C1 segment of cervical spinal cord (tissue), 14 donors: ENCODE measurements around the gene GHDC.

Source experiments
- DNase-seq, 14 donors: peaks; one replicate each; lab custom pipeline; 2025; lab: John Stamatoyannopoulos, UW

GHDC gene

GRCh38 chr17:42182927-42183734 lies 11.2 kb downstream of the GHDC start:
- no peak for DNase-seq

- no peak for DNase-seq
Measured at GRCh38 chr17:42181851-42182207, 12.5 kb downstream of the GHDC start.

GRCh38 chr17:42180922-42181850 lies 13.1 kb downstream of the GHDC start, which contains the start of gene KCNH4:
Gene KCNH4, minus strand, starts transcription at chr17:42181142. Its CDS starts 197 bp downstream, at chr17:42180945.
- peak in 9 of 14 donors; percentile 8 to 68 (median 30) for DNase-seq

- no peak for DNase-seq
Measured at GRCh38 chr17:42180411-42180921, 13.8 kb downstream of the GHDC start.

GRCh38 chr17:42179911-42180410 lies 14.3 kb downstream of the GHDC start:
- DNase-seq: peak in 2 of 14 donors; percentile 8 to 9

GRCh38 chr17:42179335-42179734 lies 15.0 kb downstream of the GHDC start:
- no peak for DNase-seq

- DNase-seq: no peak
Measured at GRCh38 chr17:42178817-42179216, 15.5 kb downstream of the GHDC start.

- no peak for DNase-seq
Measured at GRCh38 chr17:42177684-42178083, 16.6 kb downstream of the GHDC start.

- DNase-seq: no peak
Measured at GRCh38 chr17:42174126-42174783, 20.0 kb downstream of the GHDC start.

GRCh38 chr17:42171831-42172230 lies 22.5 kb downstream of the GHDC start:
- DNase-seq: no peak

- DNase-seq: no peak
Measured at GRCh38 chr17:42169351-42169750, 24.9 kb downstream of the GHDC start.

- no peak for DNase-seq
Measured at GRCh38 chr17:42167807-42168206, 26.5 kb downstream of the GHDC start.

- DNase-seq: no peak
Measured at GRCh38 chr17:42166196-42166763, 28.0 kb downstream of the GHDC start.

GRCh38 chr17:42165751-42166150 lies 28.5 kb downstream of the GHDC start:
- DNase-seq: no peak

GRCh38 chr17:42163696-42164407 lies 30.4 kb downstream of the GHDC start:
- no peak for DNase-seq

- DNase-seq: no peak
Measured at GRCh38 chr17:42163113-42163512, 31.2 kb downstream of the GHDC start.

GRCh38 chr17:42160531-42160910 lies 33.8 kb downstream of the GHDC start:
- no peak for DNase-seq

- DNase-seq: no peak
Measured at GRCh38 chr17:42159796-42160530, 34.3 kb downstream of the GHDC start.

- no peak for DNase-seq
Measured at GRCh38 chr17:42155614-42156045, 38.7 kb downstream of the GHDC start.
